Muscle layer of duodenum (tissue), 2 donors: ENCODE data around the gene SLC34A3.
"Not testable (repeated sequence)": the region's sequence is repeated elsewhere in the genome, so short reads cannot be mapped to it uniquely, and the experiment has no call there.

Experiments
- H3K27ac ChIP-seq: one replicate; pipeline ENCODE4 v1.7.0; 2013; ENCODE audit warnings: mild to moderate bottlenecking, low read length
- H3K27me3 ChIP-seq: one replicate; pipeline ENCODE4 v1.7.0; 2013; ENCODE audit warnings: low read depth, mild to moderate bottlenecking, control low read depth, low read length
- H3K36me3 ChIP-seq, 2 donors: one replicate each; pipeline ENCODE4 v1.7.0; 2013; ENCODE audit warnings: low read length in 2 of 2, control low read depth in 1 of 2, mild to moderate bottlenecking in 1 of 2; ENCODE audit not compliant: insufficient read depth in 2 of 2, control insufficient read depth in 1 of 2
- H3K4me1 ChIP-seq, 2 donors: one replicate each; pipeline ENCODE4 v1.7.0; 2013; ENCODE audit warnings: low read length in 2 of 2, mild to moderate bottlenecking in 2 of 2, control low read depth in 1 of 2, moderate library complexity in 1 of 2; ENCODE audit not compliant: insufficient read depth in 2 of 2, control insufficient read depth in 1 of 2
- H3K4me3 ChIP-seq, 2 donors: one replicate each; pipeline ENCODE4 v1.7.0; 2013; ENCODE audit warnings: low read length in 2 of 2, low read depth in 1 of 2, mild to moderate bottlenecking in 1 of 2
- H3K9me3 ChIP-seq, 2 donors: one replicate each; pipeline ENCODE4 v1.7.0; 2013; ENCODE audit warnings: low read length in 2 of 2, control low read depth in 1 of 2, mild to moderate bottlenecking in 1 of 2; ENCODE audit not compliant: control insufficient read depth in 1 of 2
- donor health status: healthy.

Gene SLC34A3

GRCh38 chr9:137262173-137262908 is 31.6 kb downstream of the SLC34A3 start:
- not testable (repeated sequence) for H3K4me3 ChIP-seq, H3K27ac ChIP-seq, H3K4me1 ChIP-seq, H3K9me3 ChIP-seq, H3K27me3 ChIP-seq
- peaks cover 12 to 45% of the 10 kb centered on the region in 2 donors for H3K36me3 ChIP-seq

DNA sequence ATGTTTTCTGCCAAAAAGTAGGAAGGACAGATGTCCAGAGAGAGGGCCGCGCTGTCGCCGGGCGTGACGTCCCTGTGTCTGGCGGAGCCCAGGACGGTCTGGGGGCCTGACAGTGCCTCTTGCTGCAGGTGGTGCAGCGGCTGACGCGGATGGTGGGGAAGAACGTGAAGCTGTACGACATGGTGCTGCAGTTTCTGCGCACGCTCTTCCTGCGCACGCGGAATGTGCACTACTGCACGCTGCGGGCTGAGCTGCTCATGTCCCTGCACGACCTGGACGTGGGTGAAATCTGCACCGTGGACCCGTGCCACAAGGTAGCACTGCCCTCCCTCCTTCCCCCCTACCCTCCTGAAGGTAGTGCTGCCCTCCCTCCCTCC is 32.2 kb downstream of the SLC34A3 start:
- Histone ChIP-seq H3K4me3 (no peak overlapping the region), H3K36me3 (peaks cover 15 to 50% of the 10 kb centered on the region in 2 donors), H3K4me1 (no peaks in the 10 kb centered on the region), H3K27me3 (no peaks in the 10 kb centered on the region), H3K9me3 (no peaks in the 10 kb centered on the region), H3K27ac (no peak overlapping the region)

- Histone ChIP-seq H3K27me3 (no peaks in the 10 kb centered on the region), H3K9me3 (no peaks in the 10 kb centered on the region), H3K4me1 (no peaks in the 10 kb centered on the region), H3K4me3 (no peak overlapping the region), H3K36me3 (peaks cover 18 to 50% of the 10 kb centered on the region in 2 donors), H3K27ac (no peak overlapping the region)
Measured at GRCh38 chr9:137263506-137263905, 32.8 kb downstream of the SLC34A3 start.

DNA sequence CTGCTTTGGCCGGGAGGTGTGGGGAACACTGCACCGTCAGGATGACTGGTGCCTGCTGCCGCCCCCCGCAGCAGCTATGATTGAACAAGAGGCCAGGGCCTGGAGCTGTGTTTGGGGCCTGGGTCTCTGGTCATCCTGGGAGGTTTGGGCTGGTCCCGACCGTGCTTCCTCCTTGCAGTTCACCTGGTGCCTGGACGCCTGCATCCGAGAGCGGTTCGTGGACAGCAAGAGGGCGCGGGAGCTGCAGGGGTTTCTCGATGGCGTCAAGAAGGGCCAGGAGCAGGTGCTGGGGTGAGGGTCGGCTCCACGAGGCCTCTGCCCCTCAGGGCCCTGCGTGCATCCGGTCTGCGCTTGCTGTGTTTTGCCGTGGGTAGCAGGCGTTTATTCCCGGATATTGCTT is 33.4 kb downstream of the SLC34A3 start:
- Histone ChIP-seq H3K4me1 (peaks cover 0 to 4% of the 10 kb centered on the region in 2 donors), H3K27ac (no peak overlapping the region), H3K36me3 (peaks cover 13 to 45% of the 10 kb centered on the region in 2 donors), H3K27me3 (no peaks in the 10 kb centered on the region), H3K4me3 (no peak overlapping the region), H3K9me3 (no peaks in the 10 kb centered on the region)

GRCh38 chr9:137265496-137266161 is 34.9 kb downstream of the SLC34A3 start:
- H3K9me3 ChIP-seq, result no peaks in the 10 kb centered on the region
- peaks cover 4 to 11% of the 10 kb centered on the region in 2 donors for H3K4me1 ChIP-seq
- H3K27ac ChIP-seq, result no peak overlapping the region
- peaks cover 17 to 42% of the 10 kb centered on the region in 2 donors for H3K36me3 ChIP-seq
- H3K27me3 ChIP-seq, result no peaks in the 10 kb centered on the region
- no peak overlapping the region for H3K4me3 ChIP-seq

GRCh38 chr9:137266162-137266527 is 35.4 kb downstream of the SLC34A3 start:
- Histone ChIP-seq H3K4me1 (peaks cover 4 to 11% of the 10 kb centered on the region in 2 donors), H3K36me3 (peaks cover 17 to 46% of the 10 kb centered on the region in 2 donors), H3K9me3 (no peaks in the 10 kb centered on the region), H3K27me3 (no peaks in the 10 kb centered on the region), H3K27ac (no peak overlapping the region), H3K4me3 (no peak overlapping the region)

- H3K9me3 ChIP-seq, result no peaks in the 10 kb centered on the region
- H3K27me3 ChIP-seq, result no peaks in the 10 kb centered on the region
- peaks cover 4 to 11% of the 10 kb centered on the region in 2 donors for H3K4me1 ChIP-seq
- H3K27ac ChIP-seq, result no peak overlapping the region
- H3K36me3 ChIP-seq, result peaks cover 17 to 50% of the 10 kb centered on the region in 2 donors
- no peak overlapping the region for H3K4me3 ChIP-seq
Measured at GRCh38 chr9:137266585-137267453, 36.1 kb downstream of the SLC34A3 start.

- Histone ChIP-seq H3K9me3 (no peaks in the 10 kb centered on the region), H3K4me3 (no peak overlapping the region), H3K27ac (no peak overlapping the region), H3K36me3 (peaks cover 21 to 61% of the 10 kb centered on the region in 2 donors), H3K4me1 (peaks cover 4 to 11% of the 10 kb centered on the region in 2 donors), H3K27me3 (no peaks in the 10 kb centered on the region)
Measured at GRCh38 chr9:137267933-137268355, 37.2 kb downstream of the SLC34A3 start.

DNA sequence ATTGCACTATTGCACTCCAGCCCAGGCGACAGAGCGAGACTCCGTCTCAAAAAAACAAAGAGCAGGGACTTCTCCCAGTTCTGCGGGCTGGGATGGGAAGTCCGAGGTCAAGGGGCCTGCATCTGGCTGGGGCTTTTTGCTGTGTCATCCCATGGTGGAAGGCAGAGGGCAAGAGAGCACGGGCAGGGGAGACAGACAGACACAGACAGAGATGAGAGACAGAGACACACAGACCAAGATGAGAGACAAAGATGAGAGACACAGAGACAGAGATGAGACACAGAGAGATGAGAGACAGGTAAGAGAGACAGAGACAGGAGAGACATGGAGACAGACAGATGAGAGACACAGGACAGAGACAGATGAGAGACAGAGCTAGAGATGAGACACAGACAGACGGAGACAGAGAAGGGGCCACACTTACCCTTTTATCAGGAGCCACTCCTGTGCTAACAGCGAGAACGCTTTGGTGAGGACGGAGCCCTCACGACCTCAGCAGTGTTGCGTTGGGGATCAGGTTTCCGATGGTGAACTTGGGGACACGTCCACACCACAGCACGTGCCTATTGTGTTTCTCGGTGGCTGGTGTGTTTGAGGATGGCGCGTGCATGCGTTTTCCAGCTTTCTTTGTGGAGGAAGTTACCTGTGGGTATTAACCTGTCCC is 38.0 kb downstream of the SLC34A3 start:
- H3K4me1 ChIP-seq, result peaks cover 4 to 11% of the 10 kb centered on the region in 2 donors
- H3K27ac ChIP-seq, result no peak overlapping the region
- no peaks in the 10 kb centered on the region for H3K27me3 ChIP-seq
- H3K9me3 ChIP-seq, result no peaks in the 10 kb centered on the region
- H3K4me3 ChIP-seq, result no peak overlapping the region
- peaks cover 21 to 63% of the 10 kb centered on the region in 2 donors for H3K36me3 ChIP-seq

GRCh38 chr9:137269231-137269772 is 38.6 kb downstream of the SLC34A3 start:
- no peaks in the 10 kb centered on the region for H3K9me3 ChIP-seq
- H3K4me1 ChIP-seq, result peaks cover 4 to 11% of the 10 kb centered on the region in 2 donors
- H3K36me3 ChIP-seq, result peaks cover 21 to 63% of the 10 kb centered on the region in 2 donors
- H3K27ac ChIP-seq, result no peak overlapping the region
- no peaks in the 10 kb centered on the region for H3K27me3 ChIP-seq
- no peak overlapping the region for H3K4me3 ChIP-seq
